K562 (cell line): ENCODE data around the gene SPNS2.
"Not testable (repeated sequence)": the region's sequence is repeated elsewhere in the genome, so short reads cannot be mapped to it uniquely, and the experiment has no call there.

ENCODE experiments used
- MAFK ChIP-seq: IDR thresholded peaks from 2 replicates; pipeline ENCODE4 v1.6.1; 2011; ENCODE audit warnings: low read length, improper control_type of control experiment
- MYNN ChIP-seq, 2 experiments: sonication (generic); formaldehyde crosslinking in 1 of 2; IDR thresholded peaks; 2 replicates each; pipeline versions ENCODE4 v1.5.0 to v1.6.1; 2016 to 2020; ENCODE audit warnings: antibody characterized with exemption in 1 of 2, missing genetic modification reagents in 1 of 2
- POLR2A ChIP-seq: fragments of 450-650 bp; conservative IDR thresholded peaks from 2 replicates; pipeline ENCODE4 v1.6.1; 2016
- RBBP5 ChIP-seq: fragments of 200-600 bp; sonication (generic); IDR thresholded peaks from 2 replicates; pipeline ENCODE4 v1.6.1; 2012; ENCODE audit warnings: borderline replicate concordance, mild to moderate bottlenecking, low read length, control low read depth, inconsistent platforms; ENCODE audit not compliant: insufficient read depth, poor library complexity, severe bottlenecking
- STAT5B ChIP-seq: fragments of 250-450 bp; sonication (Bioruptor Pico); IDR thresholded peaks from 2 replicates; pipeline ENCODE4 v1.8.0; 2021; ENCODE audit warnings: mild to moderate bottlenecking, inconsistent platforms
- ZNF224 ChIP-seq: sonication (generic); formaldehyde crosslinking; IDR thresholded peaks from 2 replicates; pipeline ENCODE4 v1.8.0; 2022; ENCODE audit warnings: mild to moderate bottlenecking, missing genetic modification reagents
- TF ChIP-seq, protein P1 (sequence below): fragments of 450-650 bp; IDR thresholded peaks from one replicate; pipeline ENCODE4 v1.6.1; 2018; ENCODE audit warnings: mild to moderate bottlenecking, moderate library complexity; ENCODE audit not compliant: partially characterized antibody
- TF ChIP-seq, protein P2 (sequence below): sonication (generic); formaldehyde crosslinking; IDR thresholded peaks from 2 replicates; pipeline ENCODE4 v1.8.1; 2023; ENCODE audit warnings: mild to moderate bottlenecking, missing genetic modification reagents

DNA sequence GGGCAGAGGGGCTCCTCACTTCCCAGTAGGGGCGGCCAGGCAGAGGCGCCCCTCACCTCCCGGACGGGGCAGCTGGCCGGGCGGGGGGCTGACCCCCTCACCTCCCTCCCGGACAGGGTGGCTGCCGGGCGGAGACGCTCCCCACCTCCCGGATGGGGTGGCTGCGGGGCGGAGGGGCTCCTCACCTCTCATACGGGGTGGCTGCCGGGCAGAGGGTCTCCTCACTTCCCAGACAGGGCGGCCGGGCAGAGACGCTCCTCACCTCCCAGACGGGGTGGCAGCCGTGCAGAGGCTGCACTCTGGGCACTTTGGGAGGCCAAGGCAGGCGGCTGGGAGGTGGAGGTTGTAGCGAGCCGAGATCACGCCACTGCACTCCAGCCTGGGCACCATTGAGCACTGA lies 79.7 kb downstream of the SPNS2 start:
- TF ChIP-seq ZNF224 (CRISPR knock-in tag); STAT5B; POLR2A; MAFK; RBBP5; MYNN (IDR thresholded peaks at IDR 0.05); MYNN (CRISPR knock-in tag; IDR thresholded peaks at IDR 0.05): not testable (repeated sequence)
- TF ChIP-seq, protein P1, sequence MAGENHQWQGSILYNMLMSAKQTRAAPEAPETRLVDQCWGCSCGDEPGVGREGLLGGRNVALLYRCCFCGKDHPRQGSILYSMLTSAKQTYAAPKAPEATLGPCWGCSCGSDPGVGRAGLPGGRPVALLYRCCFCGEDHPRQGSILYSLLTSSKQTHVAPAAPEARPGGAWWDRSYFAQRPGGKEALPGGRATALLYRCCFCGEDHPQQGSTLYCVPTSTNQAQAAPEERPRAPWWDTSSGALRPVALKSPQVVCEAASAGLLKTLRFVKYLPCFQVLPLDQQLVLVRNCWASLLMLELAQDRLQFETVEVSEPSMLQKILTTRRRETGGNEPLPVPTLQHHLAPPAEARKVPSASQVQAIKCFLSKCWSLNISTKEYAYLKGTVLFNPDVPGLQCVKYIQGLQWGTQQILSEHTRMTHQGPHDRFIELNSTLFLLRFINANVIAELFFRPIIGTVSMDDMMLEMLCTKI = not testable (repeated sequence)
- TF ChIP-seq, protein P2, sequence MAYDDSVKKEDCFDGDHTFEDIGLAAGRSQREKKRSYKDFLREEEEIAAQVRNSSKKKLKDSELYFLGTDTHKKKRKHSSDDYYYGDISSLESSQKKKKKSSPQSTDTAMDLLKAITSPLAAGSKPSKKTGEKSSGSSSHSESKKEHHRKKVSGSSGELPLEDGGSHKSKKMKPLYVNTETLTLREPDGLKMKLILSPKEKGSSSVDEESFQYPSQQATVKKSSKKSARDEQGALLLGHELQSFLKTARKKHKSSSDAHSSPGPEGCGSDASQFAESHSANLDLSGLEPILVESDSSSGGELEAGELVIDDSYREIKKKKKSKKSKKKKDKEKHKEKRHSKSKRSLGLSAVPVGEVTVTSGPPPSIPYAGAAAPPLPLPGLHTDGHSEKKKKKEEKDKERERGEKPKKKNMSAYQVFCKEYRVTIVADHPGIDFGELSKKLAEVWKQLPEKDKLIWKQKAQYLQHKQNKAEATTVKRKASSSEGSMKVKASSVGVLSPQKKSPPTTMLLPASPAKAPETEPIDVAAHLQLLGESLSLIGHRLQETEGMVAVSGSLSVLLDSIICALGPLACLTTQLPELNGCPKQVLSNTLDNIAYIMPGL (CRISPR knock-in tag) = not testable (repeated sequence)
